D341Med (cell line): ENCODE data around the gene MRPL47.

ENCODE experiments used
- DNase-seq: peaks from one replicate; pipeline ENCODE4 v3.0.0; 2012; ENCODE audit warnings: low spot score

Gene MRPL47

GRCh38 chr3:179591313-179591712, 13.1 kb downstream of the MRPL47 start:
- no peak for DNase-seq

DNA sequence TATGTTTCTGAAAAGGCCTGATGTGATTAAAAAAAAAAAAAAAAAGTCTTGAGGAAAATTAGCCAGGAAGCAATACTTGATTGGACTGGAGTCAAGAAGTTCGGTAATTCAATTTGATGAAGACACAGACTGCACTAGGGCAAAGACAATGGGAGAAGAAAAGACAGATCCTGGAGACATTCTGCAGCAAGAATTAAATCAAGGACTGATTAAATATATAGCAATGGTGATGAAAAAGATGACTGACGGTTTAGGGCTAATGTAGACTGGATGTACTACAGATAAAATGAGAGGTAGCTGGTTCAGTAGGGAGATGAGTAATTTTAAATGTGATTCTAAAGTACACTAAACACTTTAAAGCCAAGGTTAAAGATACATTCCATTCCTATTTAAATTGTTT, 13.8 kb downstream of the MRPL47 start:
- DNase-seq: no peak

DNA sequence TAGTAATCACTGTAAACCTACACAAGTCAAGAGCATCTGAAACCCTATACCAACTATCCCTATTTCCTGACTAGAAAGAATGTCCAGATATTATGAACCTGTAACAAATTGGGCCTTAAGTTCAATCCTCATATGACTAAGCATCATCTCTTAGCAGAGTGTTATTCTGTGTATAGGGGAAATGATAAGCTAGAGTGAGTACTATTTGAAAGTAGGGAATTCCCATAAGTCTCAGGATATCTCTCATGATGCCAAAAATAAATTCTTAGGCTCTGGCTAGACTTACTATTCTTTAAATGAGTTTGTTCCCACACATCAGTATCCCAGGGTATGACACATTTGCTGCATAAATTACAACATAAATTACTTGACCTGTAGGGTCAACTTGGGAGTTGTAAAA, 15.3 kb downstream of the MRPL47 start:
- no peak for DNase-seq

- no peak for DNase-seq
Measured at GRCh38 chr3:179580992-179581391, 23.4 kb downstream of the MRPL47 start.

- DNase-seq: no peak
Measured at GRCh38 chr3:179565496-179565895, 38.9 kb downstream of the MRPL47 start.

DNA sequence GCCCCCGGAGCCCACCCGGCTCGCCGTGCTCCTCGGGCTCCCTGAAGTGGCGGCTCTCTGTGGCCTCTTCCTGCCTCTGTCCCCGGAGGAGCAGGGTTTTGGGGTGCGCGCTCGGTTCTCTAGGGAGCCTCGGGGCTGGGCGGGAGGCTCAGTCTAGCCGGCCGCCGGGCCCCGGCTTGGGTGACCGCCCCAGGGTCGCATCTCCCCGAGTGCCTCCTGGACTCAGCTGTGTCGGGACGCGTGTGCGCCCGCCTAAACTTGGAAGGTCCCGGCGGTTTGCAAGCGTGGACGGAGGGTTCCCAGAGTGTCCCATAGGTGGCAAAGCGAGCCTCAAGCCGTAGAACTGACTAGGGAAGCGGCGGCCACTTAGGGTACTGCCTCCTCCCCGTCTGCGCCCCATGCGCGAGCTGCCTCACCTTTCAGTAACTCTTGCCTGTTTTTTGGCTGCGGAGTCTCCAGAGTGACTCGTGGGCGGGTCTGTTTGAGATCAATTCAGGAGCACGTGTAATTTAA, 41.1 kb downstream of the MRPL47 start:
- DNase-seq: peak; percentile 81

DNA sequence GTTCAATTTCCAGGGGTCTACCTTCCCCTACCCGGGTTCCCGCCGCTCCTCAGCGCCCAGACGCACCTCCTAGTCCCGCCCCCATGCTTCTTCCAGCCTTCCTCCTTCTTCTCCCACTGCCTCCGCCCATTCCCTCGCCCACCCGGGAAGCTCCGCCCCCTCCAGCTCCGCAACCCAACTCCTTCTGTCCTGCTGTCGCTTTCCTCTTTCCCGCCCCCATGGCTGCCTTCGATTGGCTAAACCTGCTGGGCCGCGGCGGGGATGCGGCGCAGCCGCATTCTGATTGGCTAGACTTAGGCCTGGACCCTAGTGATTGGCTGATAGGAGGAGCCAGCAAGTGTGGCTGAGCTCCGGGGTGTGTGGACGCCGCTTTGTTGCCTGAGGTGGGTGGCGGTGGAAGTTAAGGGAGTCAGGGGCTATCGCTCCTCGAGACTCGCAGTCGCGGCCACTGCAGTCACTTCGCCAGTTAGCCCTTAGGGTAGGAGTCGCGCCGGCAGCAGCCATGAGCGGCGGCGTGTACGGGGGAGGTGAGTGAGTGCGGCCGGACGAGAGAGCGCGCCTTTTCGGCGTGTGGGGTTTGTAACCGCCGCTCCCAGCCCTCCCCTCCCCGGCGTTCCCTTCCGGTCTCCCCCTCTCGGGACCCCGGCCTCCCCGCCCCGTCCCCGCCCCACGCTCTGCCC, 41.7 kb downstream of the MRPL47 start, which contains the start of gene ACTL6A:
Gene ACTL6A, plus strand, starts transcription at position 336 of the 680 bp plus-strand sequence. Its CDS starts 167 bp downstream, at position 503.
- DNase-seq: peak; percentile 99

DNA sequence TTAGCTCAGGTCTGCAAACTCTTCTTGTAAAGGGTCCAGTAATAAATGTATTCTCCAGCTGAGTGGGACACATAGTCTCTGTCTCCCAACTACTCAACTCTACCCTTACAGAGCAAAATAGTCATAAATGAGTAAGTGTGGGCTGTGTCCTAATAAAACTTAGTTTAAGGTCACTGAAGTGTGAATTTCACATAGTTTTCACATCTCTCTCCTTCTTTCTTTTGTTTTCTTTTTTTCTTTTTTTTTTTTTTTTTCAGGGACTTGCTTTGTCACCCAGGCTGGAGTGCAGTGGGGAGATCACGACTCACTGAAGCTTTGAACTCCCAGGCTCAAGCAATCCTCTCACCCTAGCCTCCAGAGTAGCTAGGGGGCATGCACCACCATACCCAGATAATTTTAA, 43.6 kb downstream of the MRPL47 start:
- DNase-seq: no peak

DNA sequence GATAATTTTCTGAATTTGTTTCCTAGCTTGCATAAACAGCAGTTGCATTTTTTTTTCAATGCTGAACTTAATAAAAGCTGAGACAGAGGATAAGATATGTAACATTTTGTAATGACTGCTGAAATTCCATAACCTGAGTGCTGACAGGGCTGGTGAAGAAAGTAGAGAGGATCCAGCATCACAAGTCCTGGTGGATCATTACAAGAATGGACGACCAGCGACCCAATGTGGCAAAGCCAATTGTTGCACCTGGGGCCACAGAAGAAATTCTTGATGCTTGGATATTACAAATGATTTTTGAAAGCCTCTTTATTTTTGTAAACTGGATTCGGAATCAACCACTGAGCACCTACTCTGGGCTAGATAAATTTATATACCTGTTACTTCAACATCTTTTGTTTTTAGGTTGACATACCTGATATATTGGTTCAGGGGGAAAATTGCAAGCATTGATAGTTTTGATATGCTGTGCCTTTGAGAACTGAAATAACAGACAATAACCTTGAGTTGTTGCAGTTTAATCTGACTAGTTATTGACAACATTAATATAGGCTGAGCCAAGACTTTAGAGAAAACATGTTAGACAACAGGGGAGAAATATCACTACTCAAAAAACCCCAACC, 45.6 kb downstream of the MRPL47 start:
- peak; percentile 76 for DNase-seq

DNA sequence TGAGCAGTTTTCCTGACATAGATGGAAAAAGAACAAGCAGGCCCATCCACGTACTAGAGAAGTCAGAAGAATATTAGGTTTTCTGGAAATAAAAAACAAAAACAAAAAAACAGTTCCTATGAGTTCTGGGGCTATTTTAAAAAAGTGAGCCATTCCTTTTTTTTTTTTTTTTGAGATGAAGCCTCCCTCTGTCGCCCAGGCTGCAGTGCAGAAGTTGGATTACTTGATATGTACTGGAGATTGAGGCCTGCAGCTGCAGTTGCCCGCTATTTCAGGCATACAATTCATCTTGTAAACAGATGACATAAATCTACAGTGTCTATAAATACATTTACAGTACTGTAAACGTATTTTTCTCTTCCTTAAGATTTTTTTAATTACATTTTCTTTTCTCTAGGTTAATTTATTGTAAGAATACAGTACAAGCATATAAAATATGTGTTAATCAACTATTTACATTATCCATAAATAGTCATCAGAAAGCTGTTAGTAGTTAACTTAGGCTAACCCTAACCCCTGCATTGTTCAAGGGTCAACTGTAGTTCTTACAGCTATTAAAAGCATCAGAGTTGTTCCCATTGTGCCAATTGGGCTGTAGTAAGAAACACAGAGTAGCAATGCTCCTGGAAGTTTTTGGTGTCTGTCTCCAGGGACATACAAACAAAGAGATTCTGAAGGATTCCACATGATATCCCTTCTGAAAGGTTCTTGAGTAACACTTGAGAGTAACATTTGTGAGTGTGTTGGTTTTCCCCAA, 52.9 kb downstream of the MRPL47 start:
- DNase-seq: no peak

DNA sequence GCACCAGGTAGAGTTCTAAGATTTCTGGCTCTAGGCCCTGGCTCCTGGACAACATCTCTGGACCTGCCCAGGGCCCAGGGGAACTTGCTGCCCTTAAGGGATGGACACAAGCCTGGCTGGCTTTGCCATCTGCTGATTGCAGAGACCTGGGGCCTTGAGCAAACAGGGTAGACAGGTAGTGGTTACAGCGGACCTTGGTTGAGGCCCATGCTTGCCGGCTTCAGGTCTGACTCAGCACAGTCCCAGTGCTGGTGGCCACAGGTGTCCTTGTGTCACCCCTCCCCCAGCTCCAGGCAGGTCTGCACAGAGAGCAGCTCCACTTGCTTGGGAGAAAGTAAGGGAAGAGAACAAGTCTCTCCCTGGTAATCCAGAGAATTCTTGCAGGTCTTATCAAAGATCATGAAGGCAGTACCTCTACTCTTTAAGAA, 57.6 kb downstream of the MRPL47 start:
- no peak for DNase-seq

GRCh38 chr3:179544981-179545645, 59.3 kb downstream of the MRPL47 start:
- no peak for DNase-seq

DNA sequence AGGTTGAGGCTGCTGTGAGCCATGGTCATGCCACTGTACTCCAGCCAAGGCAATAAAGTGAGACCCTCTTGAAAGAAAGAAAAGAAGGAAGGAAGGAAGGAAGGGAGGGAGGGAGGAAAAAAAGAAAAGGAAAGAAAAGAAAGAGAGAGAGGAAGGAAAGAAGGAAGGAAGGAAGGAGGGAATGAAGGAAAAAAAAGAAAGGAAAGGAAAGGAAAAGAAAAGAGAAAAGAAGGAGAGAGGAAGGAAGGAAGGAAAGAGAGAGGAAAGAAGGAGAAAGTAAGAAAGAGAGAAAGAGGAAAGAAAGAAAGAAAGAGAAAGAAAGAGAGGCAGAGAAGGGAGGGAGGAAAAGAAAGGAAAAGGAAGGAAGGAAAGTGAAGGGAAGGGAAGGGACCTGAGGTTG, 62.1 kb downstream of the MRPL47 start:
- no peak for DNase-seq

- no peak for DNase-seq
Measured at GRCh38 chr3:179541596-179541995, 62.8 kb downstream of the MRPL47 start.

DNA sequence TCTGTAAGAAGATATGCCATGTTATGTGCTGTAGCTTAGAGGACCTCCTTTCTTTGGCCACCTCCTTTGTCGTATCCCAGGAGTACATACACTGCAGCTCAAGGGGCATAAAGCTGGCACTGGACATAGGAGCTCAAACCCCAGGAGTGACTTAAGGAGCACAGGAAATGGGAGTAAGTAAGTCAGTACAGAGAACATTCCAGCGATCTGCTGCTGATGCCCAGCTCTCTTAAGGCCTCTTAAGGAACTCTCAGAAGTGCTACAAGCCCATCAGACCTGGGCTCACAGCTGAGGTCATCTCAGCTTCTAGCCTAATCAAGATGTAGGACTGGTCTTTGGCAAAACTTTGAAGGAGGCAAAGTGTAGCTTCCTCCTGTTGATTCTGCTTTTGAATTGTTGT, 63.3 kb downstream of the MRPL47 start:
- DNase-seq: no peak
